OCI-LY3 (cell line): ENCODE measurements around the gene ADRB1.

Source experiments
- H2AFZ ChIP-seq: fragments of 200-600, 300-600 bp; shearing (Covaris generic); 2 replicates; pipeline ENCODE4 v1.6.0; 2014; ENCODE audit warnings: antibody characterized with exemption, low read depth, low read length
- H3K27ac ChIP-seq: fragments of 200-600, 300-600 bp; sonication (generic); 2 replicates; pipeline ENCODE4 v1.5.1; 2014; ENCODE audit warnings: mild to moderate bottlenecking, low read length, moderate library complexity, mixed read lengths
- H3K27me3 ChIP-seq: fragments of 200-600, 300-600 bp; sonication (generic); 2 replicates; pipeline ENCODE4 v1.6.1; 2014; ENCODE audit warnings: low read depth, low read length, mixed read lengths
- H3K36me3 ChIP-seq: fragments of 200-600, 300-600 bp; sonication (generic); replicated peaks from 2 replicates; pipeline ENCODE3; 2014; ENCODE audit warnings: low read depth, low read length, mixed read lengths
- H3K4me1 ChIP-seq: fragments of 300-600, 200-600 bp; sonication (generic); 2 replicates; pipeline ENCODE4 v1.6.1; 2014; ENCODE audit warnings: low read length, mixed read lengths
- H3K4me2 ChIP-seq: fragments of 200-600, 300-600 bp; sonication (generic); 2 replicates; pipeline ENCODE4 v1.6.1; 2014; ENCODE audit warnings: low read length, mixed read lengths
- H3K4me3 ChIP-seq: fragments of 300-600, 200-600 bp; sonication (generic); 2 replicates; pipeline ENCODE4 v1.5.1; 2014; ENCODE audit warnings: antibody characterized with exemption, mild to moderate bottlenecking, low read length, moderate library complexity
- H3K79me2 ChIP-seq: fragments of 300-600, 200-600 bp; shearing (Covaris generic); 2 replicates; pipeline ENCODE4 v1.6.1; 2014; ENCODE audit warnings: mild to moderate bottlenecking, low read length, mixed read lengths
- H3K9ac ChIP-seq: fragments of 300-600, 200-600 bp; shearing (Covaris generic); 2 replicates; pipeline ENCODE4 v1.6.0; 2014; ENCODE audit warnings: mild to moderate bottlenecking, low read length, moderate library complexity
- H3K9me3 ChIP-seq: fragments of 200-600, 300-600 bp; shearing (Covaris generic); 2 replicates; pipeline ENCODE4 v1.6.1; 2014; ENCODE audit warnings: low read length, mixed read lengths; ENCODE audit not compliant: insufficient read depth
- H4K20me1 ChIP-seq: fragments of 200-600, 300-600 bp; sonication (generic); 2 replicates; pipeline ENCODE4 v1.6.1; 2016; ENCODE audit warnings: low read length, mixed read lengths; ENCODE audit not compliant: insufficient read depth
- EZH2phosphoT487 ChIP-seq: fragments of 200-600 bp; shearing (Covaris generic); IDR thresholded peaks from 2 replicates; pipeline ENCODE4 v1.6.1; 2018; ENCODE audit warnings: antibody characterized with exemption, mixed run types, low read depth
- TF ChIP-seq, protein P1 (sequence below): fragments of 200-600, 300-600 bp; sonication (generic); IDR thresholded peaks from 2 replicates; pipeline ENCODE4 v1.5.1; 2014; ENCODE audit warnings: antibody characterized with exemption, low read length, low read depth

ADRB1 gene

DNA sequence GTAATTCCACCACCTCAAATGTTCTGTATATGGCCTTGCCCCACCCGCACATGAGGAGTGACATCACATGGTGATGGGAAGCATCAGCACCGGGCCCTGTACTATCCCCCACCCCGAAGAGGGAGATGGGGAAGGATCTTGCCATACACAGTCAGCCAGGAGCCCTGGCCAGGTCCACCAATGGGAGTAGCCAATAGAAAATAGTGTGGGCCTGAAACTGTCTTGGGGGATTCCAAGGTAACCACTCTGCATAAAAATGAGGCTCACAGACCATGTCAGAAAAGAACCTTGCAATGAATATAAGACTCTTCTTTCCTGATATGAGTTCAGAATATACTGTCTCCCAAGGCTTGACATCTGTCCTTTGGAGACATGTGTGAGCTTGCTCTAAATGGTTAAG, 51.1 kb downstream of the ADRB1 start:
- H3K4me2 ChIP-seq = no peak overlapping the region
- no peaks in the 10 kb centered on the region for H3K9me3 ChIP-seq
- H3K79me2 ChIP-seq = no peaks in the 10 kb centered on the region
- H3K9ac ChIP-seq = no peak overlapping the region
- no peaks in the 10 kb centered on the region for H4K20me1 ChIP-seq
- H2AFZ ChIP-seq = no peak overlapping the region
- TF ChIP-seq, protein P1, sequence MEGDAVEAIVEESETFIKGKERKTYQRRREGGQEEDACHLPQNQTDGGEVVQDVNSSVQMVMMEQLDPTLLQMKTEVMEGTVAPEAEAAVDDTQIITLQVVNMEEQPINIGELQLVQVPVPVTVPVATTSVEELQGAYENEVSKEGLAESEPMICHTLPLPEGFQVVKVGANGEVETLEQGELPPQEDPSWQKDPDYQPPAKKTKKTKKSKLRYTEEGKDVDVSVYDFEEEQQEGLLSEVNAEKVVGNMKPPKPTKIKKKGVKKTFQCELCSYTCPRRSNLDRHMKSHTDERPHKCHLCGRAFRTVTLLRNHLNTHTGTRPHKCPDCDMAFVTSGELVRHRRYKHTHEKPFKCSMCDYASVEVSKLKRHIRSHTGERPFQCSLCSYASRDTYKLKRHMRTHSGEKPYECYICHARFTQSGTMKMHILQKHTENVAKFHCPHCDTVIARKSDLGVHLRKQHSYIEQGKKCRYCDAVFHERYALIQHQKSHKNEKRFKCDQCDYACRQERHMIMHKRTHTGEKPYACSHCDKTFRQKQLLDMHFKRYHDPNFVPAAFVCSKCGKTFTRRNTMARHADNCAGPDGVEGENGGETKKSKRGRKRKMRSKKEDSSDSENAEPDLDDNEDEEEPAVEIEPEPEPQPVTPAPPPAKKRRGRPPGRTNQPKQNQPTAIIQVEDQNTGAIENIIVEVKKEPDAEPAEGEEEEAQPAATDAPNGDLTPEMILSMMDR = no peak
- no peak for TF ChIP-seq EZH2phosphoT487
- no peak overlapping the region for H3K4me3 ChIP-seq
- H3K4me1 ChIP-seq = peaks cover 11% of the 10 kb centered on the region
- H3K27me3 ChIP-seq = 0 out of 2 replicates have a peak, but pooled peaks cover 4% of the 10 kb centered on the region
- H3K36me3 ChIP-seq = no peaks in the 10 kb centered on the region
- H3K27ac ChIP-seq = no peak overlapping the region

DNA sequence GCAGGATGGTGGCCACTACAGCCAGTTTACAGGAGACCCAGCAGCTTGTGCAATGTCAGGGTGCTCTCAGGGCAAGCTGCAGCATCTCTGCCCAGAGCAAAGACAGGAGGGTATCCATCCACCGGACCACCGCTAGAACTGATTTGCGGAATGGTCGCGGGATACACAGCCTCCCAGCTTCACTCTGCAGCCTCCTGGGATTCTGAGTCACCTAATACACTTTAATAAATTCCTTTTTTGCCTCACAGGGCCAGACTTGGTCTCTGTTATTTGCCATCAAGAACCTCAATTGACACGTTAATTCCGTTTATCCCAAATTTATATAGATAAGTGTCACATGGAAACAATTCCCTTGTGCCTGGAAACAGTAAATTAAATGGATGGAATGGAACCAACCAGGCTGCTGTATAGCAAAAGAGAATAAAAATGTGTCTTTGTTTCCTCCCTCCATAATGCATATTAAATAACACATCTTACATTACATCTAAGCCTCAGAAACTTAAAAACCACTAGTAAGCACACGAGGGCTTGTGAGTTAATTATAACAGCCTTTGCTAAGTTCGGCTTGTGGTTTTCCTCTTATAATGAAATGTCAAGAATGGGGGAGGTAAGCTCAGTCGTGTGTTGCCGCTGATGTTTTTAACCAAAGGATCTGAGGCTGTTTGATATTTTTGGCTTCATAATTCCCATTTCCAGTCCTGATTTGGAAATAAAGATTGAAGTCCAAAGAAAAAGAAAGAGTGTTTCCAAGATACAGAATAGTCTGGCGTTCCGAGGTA, 52.1 kb downstream of the ADRB1 start:
- H3K79me2 ChIP-seq = no peaks in the 10 kb centered on the region
- no peaks in the 10 kb centered on the region for H3K36me3 ChIP-seq
- no peak overlapping the region for H3K9ac ChIP-seq
- no peak overlapping the region for H3K4me2 ChIP-seq
- no peak for TF ChIP-seq EZH2phosphoT487
- TF ChIP-seq, protein P1 = no peak
- H3K27me3 ChIP-seq = 0 out of 2 replicates have a peak, but pooled peaks cover 7% of the 10 kb centered on the region
- H4K20me1 ChIP-seq = no peaks in the 10 kb centered on the region
- no peak overlapping the region for H2AFZ ChIP-seq
- H3K4me1 ChIP-seq = peaks cover 11% of the 10 kb centered on the region
- no peaks in the 10 kb centered on the region for H3K9me3 ChIP-seq
- no peak overlapping the region for H3K4me3 ChIP-seq
- H3K27ac ChIP-seq = no peak overlapping the region
